HepG2 (cell line): ENCODE measurements around the gene DSCAML1. TPM values are rescaled to one million over a fixed set of nuclear protein-coding genes. Genes with fewer than 3 reads are reported as not detected.

ENCODE experiments used
- ATAC-seq: fragments of 200-7000 bp; cut with Tn5 transposase; 3 replicates; pipeline ENCODE4 v1.9.1; 2020; ENCODE audit warnings: mild to moderate bottlenecking, moderate library complexity
- BruUV-seq: library from RNA; stranded (reverse); fragments of 400-500 nt; replicated peaks from 2 replicates; lab custom pipeline; 2021; lab: Mats Ljungman, UMichigan
- CTCF ChIA-PET: fragments of 300-600 bp; formaldehyde crosslinking; extraction: SDS; loops from one replicate; lab custom pipeline; 2021; ENCODE audit warnings: low total read pairs, inconsistent platforms, low intra/inter-chr PET ratio; lab: Yijun Ruan, JAX
- POLR2A ChIA-PET: fragments of 350-600 bp; sonication (Branson Sonifier 250); formaldehyde crosslinking; loops from one replicate; lab custom pipeline; 2020; ENCODE audit warnings: antibody characterized with exemption, inconsistent platforms; lab: Yijun Ruan, JAX
- DNase-seq: peaks from one replicate; pipeline ENCODE4 v3.0.0-alpha.2; 2015; ENCODE audit warnings: low spot score
- FAIRE-seq: peaks from 3 replicates; lab custom pipeline; 2011; peaks lifted over from hg19 to GRCh38; lab: Jason Lieb, UNC
- H2AFZ ChIP-seq: one replicate; pipeline ENCODE4 v1.6.1; 2011; ENCODE audit warnings: low read length, inconsistent platforms
- H3K27ac ChIP-seq: fragments of 300-600 bp; 3 replicates; pipeline ENCODE4 v1.8.0; 2011; ENCODE audit warnings: mixed run types, mild to moderate bottlenecking, mixed read lengths, low read length, inconsistent platforms; ENCODE audit not compliant: insufficient read depth; ENCODE audit errors: extremely low read length
- H3K27me3 ChIP-seq, 2 experiments: fragments of 200-600 bp in 1 of 2; 2 replicates in 1 of 2; 3 replicates in 1 of 2; pipeline versions ENCODE4 v1.6.0 to v1.8.0; 2011; ENCODE audit warnings: low read length in 2 of 2, mild to moderate bottlenecking in 2 of 2, moderate library complexity in 2 of 2, inconsistent platforms in 1 of 2; ENCODE audit not compliant: insufficient read depth in 2 of 2, control insufficient read depth in 1 of 2
- H3K36me3 ChIP-seq, 2 experiments: fragments of 200-600 bp in 1 of 2; replicated peaks in 1 of 2; 2 replicates in 1 of 2; 3 replicates in 1 of 2; pipeline versions ENCODE4 v1.5.1 to v1.8.0; 2011; ENCODE audit warnings: low read length in 2 of 2, inconsistent platforms in 1 of 2; ENCODE audit not compliant: insufficient read depth in 2 of 2, control insufficient read depth in 1 of 2
- H3K4me1 ChIP-seq: 2 replicates; pipeline ENCODE4 v1.5.1; 2012; ENCODE audit warnings: low read length, inconsistent platforms; ENCODE audit not compliant: insufficient read depth
- H3K4me2 ChIP-seq: 2 replicates; pipeline ENCODE4 v1.6.0; 2011; ENCODE audit warnings: low read depth, low read length, inconsistent platforms
- H3K4me3 ChIP-seq, 3 experiments: fragments of 200-600 bp in 1 of 3; sonication (generic), shearing (Covaris generic) in 1 of 3; replicated peaks in 1 of 3; 2 replicates each; pipeline ENCODE4 v1.5.1; 2011 to 2016; ENCODE audit warnings: low read length in 3 of 3, inconsistent platforms in 2 of 3, low read depth in 2 of 3, mild to moderate bottlenecking in 2 of 3, control low read depth in 1 of 3, mixed read lengths in 1 of 3; ENCODE audit not compliant: insufficient read depth in 1 of 3
- H3K79me2 ChIP-seq: one replicate; pipeline ENCODE4 v1.6.1; 2011; ENCODE audit warnings: low read length, inconsistent platforms; ENCODE audit not compliant: insufficient read depth
- H3K9ac ChIP-seq: 2 replicates; pipeline ENCODE4 v1.6.0; 2011; ENCODE audit warnings: mild to moderate bottlenecking, low read depth, low read length, inconsistent platforms; ENCODE audit not compliant: insufficient read depth
- H3K9me3 ChIP-seq: 2 replicates; pipeline ENCODE4 v1.5.1; 2012; ENCODE audit warnings: mild to moderate bottlenecking, low read length
- H4K20me1 ChIP-seq: 2 replicates; pipeline ENCODE4 v1.6.0; 2011; ENCODE audit warnings: inconsistent platforms, mild to moderate bottlenecking, low read length, moderate library complexity; ENCODE audit not compliant: insufficient read depth
- DMTF1 ChIP-seq: sonication (generic); formaldehyde crosslinking; IDR thresholded peaks from 2 replicates; pipeline ENCODE4 v1.4.0; 2020; ENCODE audit warnings: mild to moderate bottlenecking, missing genetic modification reagents
- EED ChIP-seq: sonication (generic); formaldehyde crosslinking; IDR thresholded peaks from 2 replicates; pipeline ENCODE4 v1.5.0; 2020; ENCODE audit warnings: mild to moderate bottlenecking, missing genetic modification reagents
- ELF1 ChIP-seq: sonication (generic); formaldehyde crosslinking; IDR thresholded peaks from 2 replicates; pipeline ENCODE4 v1.4.0; 2020; ENCODE audit warnings: missing genetic modification reagents
- KDM3A ChIP-seq: IDR thresholded peaks from 2 replicates; pipeline ENCODE4 v1.6.1; 2018; ENCODE audit warnings: low read depth, missing compliant biosample characterization
- MED1 ChIP-seq: sonication (generic); formaldehyde crosslinking; IDR thresholded peaks from 2 replicates; pipeline ENCODE4 v1.4.0; 2020; ENCODE audit warnings: missing genetic modification reagents
- NCOA5 ChIP-seq: sonication (generic); formaldehyde crosslinking; IDR thresholded peaks from 2 replicates; pipeline ENCODE4 v1.4.0; 2020; ENCODE audit warnings: missing genetic modification reagents
- NR0B2 ChIP-seq: sonication (generic); formaldehyde crosslinking; IDR thresholded peaks from 2 replicates; pipeline ENCODE4 v1.4.0; 2020; ENCODE audit warnings: mild to moderate bottlenecking, missing genetic modification reagents
- RBM39 ChIP-seq: fragments of 200-400 bp; formaldehyde crosslinking; IDR thresholded peaks from one replicate; pipeline ENCODE4 v1.6.1; 2018; ENCODE audit warnings: antibody characterized with exemption, mild to moderate bottlenecking, low read depth, low read length; ENCODE audit not compliant: poor library complexity, severe bottlenecking
- REPIN1 ChIP-seq: sonication (generic); formaldehyde crosslinking; IDR thresholded peaks from 2 replicates; pipeline ENCODE4 v1.8.0; 2022; ENCODE audit warnings: missing genetic modification reagents, low read depth, mild to moderate bottlenecking, borderline replicate concordance
- ZNF24 ChIP-seq: fragments of 450-650 bp; IDR thresholded peaks from 2 replicates; pipeline ENCODE4 v1.6.1; 2017; ENCODE audit warnings: antibody characterized with exemption, mild to moderate bottlenecking
- ZNF615 ChIP-seq: sonication (generic); formaldehyde crosslinking; IDR thresholded peaks from 2 replicates; pipeline ENCODE4 v1.5.0; 2020; ENCODE audit warnings: mild to moderate bottlenecking, missing genetic modification reagents, borderline replicate concordance
- ZNF644 ChIP-seq: IDR thresholded peaks from 2 replicates; pipeline ENCODE4 v1.6.1; 2016; ENCODE audit warnings: low read depth
- ZNF674 ChIP-seq: sonication (generic); formaldehyde crosslinking; IDR thresholded peaks from 2 replicates; pipeline ENCODE4 v1.5.0; 2020; ENCODE audit warnings: low read depth, mild to moderate bottlenecking, missing genetic modification reagents
- ZNF766 ChIP-seq: sonication (generic); formaldehyde crosslinking; IDR thresholded peaks from 2 replicates; pipeline ENCODE4 v1.5.0; 2020; ENCODE audit warnings: missing genetic modification reagents, borderline replicate concordance
- ZNF780A ChIP-seq: sonication (generic); formaldehyde crosslinking; IDR thresholded peaks from 2 replicates; pipeline ENCODE4 v1.8.0; 2022; ENCODE audit warnings: mild to moderate bottlenecking, missing genetic modification reagents, moderate library complexity
- whole genome bisulfite sequencing: methylation state at CpG from one replicate; pipeline ENCODE4 v1.1.6; 2017; ENCODE audit warnings: low lambda C conversion rate; 5-methylcytosine and 5-hydroxymethylcytosine counted together
- in situ Hi-C: cut with HindIII; loops from 2 replicates; pipeline ENCODE4 v1.10.0; 2017; ENCODE audit warnings: low pct_unique_long_range_greater_than_20kb; ENCODE audit not compliant: extremely low pct_ligation_motif_present
- intact Hi-C: fragments of 100-400 bp; cut with micrococcal nuclease; formaldehyde crosslinking; loops from one replicate; pipeline ENCODE4 v1.10.0; 2022; ENCODE audit not compliant: unreplicated experiment
- polyA plus RNA-seq, 8 experiments: library from polyadenylated mRNA; depleted of rRNA in 3 of 8; stranded (reverse) in 7 of 8; unstranded in 1 of 8; fragments of >200 nt; fragmentation: Illumina TruSeq in 4 of 8; extraction: Trizol in 4 of 8; gene quantifications; 2 replicates each; pipeline versions ENCODE4 v1.2.1 to v1.2.3, GENCODE V29; 2011 to 2016; ENCODE audit warnings: low read depth in 4 of 8, missing spikeins in 1 of 8, mixed read lengths in 1 of 8; ENCODE audit not compliant: insufficient read depth in 1 of 8
- total RNA-seq, 5 experiments: library from RNA; depleted of rRNA; stranded (reverse); fragments of >200 nt; fragmentation: Illumina TruSeq; extraction: Trizol; gene quantifications; 2 replicates each; pipeline ENCODE4 v1.2.3, GENCODE V29; 2016; ENCODE audit warnings: low read depth in 1 of 5

The DSCAML1 gene
- total and polyA plus RNA-seq, 2 of the 13 experiments (the other 11 are each of a cell fraction or from before 2014, with no cell fraction given): 0.29 to 0.40 TPM

- Histone ChIP-seq H3K4me1 (peaks cover 36% of the 10 kb centered on the region), H2AFZ (no peak overlapping the region), H3K79me2 (no peaks in the 10 kb centered on the region), H3K4me2 (no peak overlapping the region), H3K36me3 (no peaks in the 10 kb centered on the region), H3K9me3 (no peaks in the 10 kb centered on the region)
- ChIA-PET POLR2A (no interaction called here), CTCF (no interaction called here)
- FAIRE-seq: no peak
- no TSS peak for BruUV-seq
- TF ChIP-seq ZNF24 (no peak), EED (CRISPR knock-in tag) (no peak), NCOA5 (CRISPR knock-in tag) (no peak), REPIN1 (no peak), ELF1 (CRISPR knock-in tag) (no peak), ZNF766 (CRISPR knock-in tag) (no peak), MED1 (CRISPR knock-in tag) (no peak), RBM39 (no peak), DMTF1 (no peak), NR0B2 (CRISPR knock-in tag) (no peak), ZNF674 (no peak), KDM3A (CRISPR knock-in tag) (no peak), ZNF780A (CRISPR knock-in tag) (no peak), ZNF615 (CRISPR knock-in tag) (no peak), ZNF644 (no peak)
- TF ChIP-seq, all 625 proteins: peak for 0
- 37% methylated on average over 7 of the region's 7 CpGs for WGBS
- H4K20me1 ChIP-seq: no peaks in the 10 kb centered on the region
- no peak overlapping the region for H3K9ac ChIP-seq
- in situ Hi-C loops (no loop called here), intact Hi-C loops (loop anchor here (10.0 kb wide), 1 partner anchor 523 kb away; no protein-coding TSS in a partner anchor)
- no peak overlapping the region for H3K4me3 ChIP-seq
- no peak for ATAC-seq
- peaks cover 4 to 14% of the 10 kb centered on the region in 2 experiments; a peak in 2 of 5 replicates for H3K27me3 ChIP-seq
- no peak overlapping the region for H3K27ac ChIP-seq
- no peak for DNase-seq
These were observed 375.5 kb downstream of the DSCAML1 start for GRCh38 chr11:117421476-117421875.
